ENCODE measurements around the gene FBXO24. TPM values are rescaled to one million over a fixed set of nuclear protein-coding genes. Genes with fewer than 3 reads are reported as not detected.
"Not testable (repeated sequence)": the region's sequence is repeated elsewhere in the genome, so short reads cannot be mapped to it uniquely, and the experiment has no call there.

Gene FBXO24
- total and polyA plus RNA-seq, 2 of the 4 experiments (the other 2 are of a cell fraction), result 0.43 to 0.54 TPM

GRCh38 chr7:100548446-100548845, 37.7 kb upstream of the FBXO24 start:
- POLR2A ChIA-PET (ENCODE audit: unreplicated experiment); H4K91ac ChIP-seq (ENCODE audit: insufficient read depth, low read depth, low read length); ATAC-seq (ENCODE audit: low read depth); H2AK9ac ChIP-seq (replicated peaks; ENCODE audit: low read depth, low read length, poor library complexity); DNase-seq; H4K20me1 ChIP-seq (ENCODE audit: insufficient read depth, low read length); H3K4me2 ChIP-seq (ENCODE audit: low read depth, low read length); H2BK20ac ChIP-seq (ENCODE audit: low read depth, low read length); dilution Hi-C loops (cut with HindIII; ENCODE audit: low sequenced_read_pairs, unreplicated experiment); H2BK15ac ChIP-seq (ENCODE audit: low read depth, low read length); H4K5ac ChIP-seq (ENCODE audit: low read depth, low read length); H3K4me3 ChIP-seq (ENCODE audit: insufficient read depth, low read depth, low read length); H3K9ac ChIP-seq (ENCODE audit: low read depth, low read length); BruUV-seq (replicated peaks); H2AFZ ChIP-seq (replicated peaks; ENCODE audit: low read length, poor library complexity); H3K36me3 ChIP-seq (ENCODE audit: control insufficient read depth, insufficient read depth, low read length); H3K27me3 ChIP-seq (ENCODE audit: control insufficient read depth, insufficient read depth, low read length); H3K18ac ChIP-seq (ENCODE audit: low read depth, low read length); in situ Hi-C loops (cut with MboI; ENCODE audit: low sequenced_read_pairs); H3K56ac ChIP-seq (ENCODE audit: extremely low read depth, insufficient read depth, low read length); H3K9me3 ChIP-seq (ENCODE audit: control insufficient read depth, insufficient read depth, low read length): not testable (repeated sequence)
- Histone ChIP-seq H3K9me1 (ENCODE audit: insufficient read depth, low read length) (peaks cover 27% of the 10 kb centered on the region), H3K4ac (ENCODE audit: low read depth, low read length) (peak overlapping the region; percentile 60), H4K8ac (ENCODE audit: low read depth in 2 of 2, low read length in 2 of 2) (peak overlapping the region; percentile 44 to 60; a peak in 2 of 4 replicates), H2AK5ac (ENCODE audit: low read depth, low read length) (peak overlapping the region; percentile 61; the same call in 1 of the 2 replicates), H3K14ac (replicated peaks; ENCODE audit: low read depth, low read length) (peak overlapping the region; percentile 60; the same call in 1 of the 2 replicates), H3K23ac (ENCODE audit: low read depth, low read length) (peak overlapping the region; percentile 59; the same call in 1 of the 2 replicates), H2BK5ac (ENCODE audit: low read depth, low read length, poor library complexity, severe bottlenecking) (peak overlapping the region; percentile 20), H3K4me1 (ENCODE audit: control insufficient read depth, insufficient read depth, low read length) (peaks cover 28% of the 10 kb centered on the region), H3K79me1 (ENCODE audit: low read depth in 1 of 2, low read length in 2 of 2) (peaks cover 15 to 42% of the 10 kb centered on the region in 2 experiments), H2BK120ac (ENCODE audit: low read depth, low read length) (peak overlapping the region; percentile 70), H3K27ac (ENCODE audit: insufficient read depth, low read length) (peak overlapping the region; percentile 63; the same call in 1 of the 2 replicates)
- CTCF ChIA-PET, result interaction anchor here (1.1 kb wide), 1 partner anchor 11 kb away, joined by 4 read pairs; no protein-coding TSS in a partner anchor
- WGBS, 2 experiments (ENCODE audit: extremely low coverage in 2 of 2, insufficient read length in 1 of 2), result no CpG with 5 or more reads among the region's 5 CpGs
- intact Hi-C loops (cut with micrococcal nuclease), result loop anchor here (5.0 kb wide), 2 partner anchors 56 to 71 kb away; partner anchors contain the start of gene TSC22D4

Data from IMR-90 (cell line).